K562 (cell line): ENCODE results near the gene WWC2. TPM values are rescaled to one million over a fixed set of nuclear protein-coding genes. Genes with fewer than 3 reads are reported as not detected.

Experiments used
- BRD4 ChIP-seq: fragments of 200-600 bp; sonication (generic); IDR thresholded peaks from 2 replicates; pipeline ENCODE4 v1.6.1; 2017; ENCODE audit warnings: inconsistent platforms
- DMBX1 ChIP-seq: fragments of 250-450 bp; sonication (Bioruptor Pico); IDR thresholded peaks from 2 replicates; pipeline ENCODE4 v1.8.0; 2022; ENCODE audit warnings: inconsistent platforms, mild to moderate bottlenecking, moderate library complexity, borderline replicate concordance
- E2F3 ChIP-seq: fragments of 250-450 bp; sonication (Bioruptor Pico); IDR thresholded peaks from 2 replicates; pipeline ENCODE4 v1.4.0; 2020; ENCODE audit warnings: mild to moderate bottlenecking
- HDAC3 ChIP-seq: fragments of 450-650 bp; IDR thresholded peaks from 2 replicates; pipeline ENCODE4 v1.6.1; 2018; ENCODE audit warnings: borderline replicate concordance, mild to moderate bottlenecking, moderate library complexity; ENCODE audit not compliant: partially characterized antibody
- HOXB6 ChIP-seq: fragments of 250-450 bp; sonication (Bioruptor Pico); IDR thresholded peaks from 2 replicates; pipeline ENCODE4 v1.5.1; 2022; ENCODE audit warnings: mild to moderate bottlenecking, borderline replicate concordance
- NCOR1 ChIP-seq: fragments of 450-650 bp; IDR thresholded peaks from 2 replicates; pipeline ENCODE4 v1.6.1; 2016; ENCODE audit warnings: mild to moderate bottlenecking, moderate library complexity
- PHB ChIP-seq: fragments of 250-450 bp; sonication (Bioruptor Pico); IDR thresholded peaks from 2 replicates; pipeline ENCODE4 v1.5.0; 2021
- RNF219 ChIP-seq: fragments of 250-450 bp; sonication (Bioruptor Pico); IDR thresholded peaks from 2 replicates; pipeline ENCODE4 v1.5.0; 2022; ENCODE audit warnings: mild to moderate bottlenecking
- SRSF7 ChIP-seq: fragments of 200-400 bp; formaldehyde crosslinking; optimal IDR thresholded peaks from 2 replicates; pipeline ENCODE3; 2017; ENCODE audit warnings: mild to moderate bottlenecking, low read depth, low read length
- TCF3 ChIP-seq: sonication (generic); formaldehyde crosslinking; IDR thresholded peaks from 2 replicates; pipeline ENCODE4 v1.4.0; 2020; ENCODE audit warnings: mild to moderate bottlenecking, missing genetic modification reagents
- ZNF699 ChIP-seq: fragments of 250-450 bp; sonication (Bioruptor Pico); IDR thresholded peaks from 2 replicates; pipeline ENCODE4 v1.8.0; 2021; ENCODE audit warnings: mild to moderate bottlenecking, moderate library complexity; ENCODE audit not compliant: insufficient replicate concordance
- ZNF778 ChIP-seq: fragments of 450-650 bp; formaldehyde crosslinking; IDR thresholded peaks from 2 replicates; pipeline ENCODE4 v1.4.0; 2020; ENCODE audit warnings: mild to moderate bottlenecking, moderate library complexity
- polyA plus RNA-seq, 8 experiments: library from polyadenylated mRNA; depleted of rRNA in 4 of 8; stranded (reverse) in 5 of 8; unstranded in 3 of 8; fragments of >200 nt; fragmentation: Nextera tagmentation in 2 of 8; fragmentation: Illumina TruSeq in 1 of 8; extraction: Ambion mirVana in 2 of 8; extraction: Trizol in 1 of 8; gene quantifications; 2 replicates each; pipeline versions ENCODE4 v1.2.1 to v1.2.3, GENCODE V29; 2011 to 2014; ENCODE audit warnings: inconsistent platforms in 1 of 8, missing spikeins in 1 of 8
- total RNA-seq, 7 experiments: library from RNA; depleted of rRNA in 6 of 7; stranded (reverse); fragments of >200 nt in 6 of 7; fragmentation: Illumina TruSeq in 2 of 7; extraction: Trizol in 2 of 7; gene quantifications; 2 replicates each; pipeline versions ENCODE4 v1.2.1 to v1.2.3, GENCODE V29; 2011 to 2021; ENCODE audit warnings: low replicate concordance in 1 of 7

WWC2 gene
- total and polyA plus RNA-seq, 9 of the 15 experiments (the other 6 are each of a cell fraction or from before 2014, with no cell fraction given): 3.7 to 39.4 (median 19.6) TPM

- no peak for TF ChIP-seq BRD4
- no peak for TF ChIP-seq ZNF699 (CRISPR knock-in tag)
- TF ChIP-seq PHB (CRISPR knock-in tag): no peak
- no peak for TF ChIP-seq HOXB6 (CRISPR knock-in tag)
- no peak for TF ChIP-seq RNF219 (CRISPR knock-in tag)
- TF ChIP-seq NCOR1: peak; percentile 95
- 0 out of 2 replicates have a peak, but pooled peaks have one; percentile 60 for TF ChIP-seq DMBX1 (CRISPR knock-in tag)
- peak; percentile 98 for TF ChIP-seq TCF3 (CRISPR knock-in tag)
- TF ChIP-seq E2F3: no peak
- no peak for TF ChIP-seq SRSF7
- TF ChIP-seq ZNF778 (CRISPR knock-in tag): no peak
- peak; percentile 84 for TF ChIP-seq HDAC3
- TF ChIP-seq, all 486 proteins: peak for 88
These were observed 142.2 kb downstream of the WWC2 start (continued) for GRCh38 chr4:183241322-183241640.
